H1 (cell line): ENCODE data around the gene CCDC92B. TPM values are rescaled to one million over a fixed set of nuclear protein-coding genes. Genes with fewer than 3 reads are reported as not detected.

Source experiments
- CTCF ChIA-PET: fragments of 300-600 bp; sonication (Branson Sonifier 250); formaldehyde crosslinking; loops from one replicate; lab custom pipeline; 2021; ENCODE audit not compliant: partially characterized antibody; lab: Charles Lee
- POLR2A ChIA-PET: fragments of 300-600 bp; sonication (Branson Sonifier 250); formaldehyde crosslinking; loops from one replicate; lab custom pipeline; 2021; ENCODE audit warnings: inconsistent platforms; ENCODE audit not compliant: partially characterized antibody; lab: Charles Lee
- DNase-seq, 2 experiments: peaks; one replicate each; pipeline versions ENCODE4 v3.0.0 to v3.0.0-alpha.2; 2010 to 2022; ENCODE audit warnings: low spot score in 2 of 2, low read depth in 1 of 2, mixed read lengths in 1 of 2
- FAIRE-seq: peaks from 2 replicates; lab custom pipeline; 2011; peaks lifted over from hg19 to GRCh38; lab: Jason Lieb, UNC
- H2AFZ ChIP-seq: 2 replicates; pipeline ENCODE4 v1.8.1; 2012; ENCODE audit warnings: low read length, inconsistent platforms
- H2AK5ac ChIP-seq: 2 replicates; pipeline ENCODE4 v1.6.1; 2013; ENCODE audit warnings: low read depth, low read length
- H2BK120ac ChIP-seq: replicated peaks from 2 replicates; pipeline ENCODE3; 2013; ENCODE audit warnings: low read depth, low read length, inconsistent platforms
- H2BK12ac ChIP-seq: 2 replicates; pipeline ENCODE4 v1.6.1; 2013; ENCODE audit warnings: low read depth, low read length
- H2BK15ac ChIP-seq: 2 replicates; pipeline ENCODE4 v1.6.1; 2013; ENCODE audit warnings: low read length
- H2BK20ac ChIP-seq: 2 replicates; pipeline ENCODE4 v1.6.1; 2013; ENCODE audit warnings: low read length
- H2BK5ac ChIP-seq: 2 replicates; pipeline ENCODE4 v1.6.1; 2013; ENCODE audit warnings: low read depth, low read length
- H3K14ac ChIP-seq: 2 replicates; pipeline ENCODE4 v1.6.1; 2013; ENCODE audit warnings: inconsistent platforms; ENCODE audit not compliant: insufficient read length
- H3K18ac ChIP-seq: 2 replicates; pipeline ENCODE4 v1.6.1; 2013; ENCODE audit warnings: low read length; ENCODE audit errors: extremely low read depth
- H3K23ac ChIP-seq: 2 replicates; pipeline ENCODE4 v1.6.1; 2013; ENCODE audit warnings: inconsistent platforms; ENCODE audit not compliant: insufficient read length
- H3K23me2 ChIP-seq: 2 replicates; pipeline ENCODE4 v1.6.1; 2013; ENCODE audit warnings: low read depth, low read length
- H3K27ac ChIP-seq: 2 replicates; pipeline ENCODE4 v1.6.1; 2011; ENCODE audit warnings: low read depth, low read length, inconsistent platforms
- H3K27me3 ChIP-seq, 4 experiments: replicated peaks in 1 of 4; 1 replicate in 1 of 4; 2 replicates in 3 of 4; pipeline versions ENCODE4 v1.6.1 to v1.8.1; 2011 to 2013; ENCODE audit warnings: low read length in 3 of 4, mild to moderate bottlenecking in 3 of 4, inconsistent platforms in 2 of 4, mixed read lengths in 2 of 4, moderate library complexity in 1 of 4; ENCODE audit not compliant: control insufficient read depth in 3 of 4, insufficient read depth in 3 of 4; ENCODE audit errors: extremely low read depth in 1 of 4
- H3K36me3 ChIP-seq, 4 experiments: 2 replicates each; pipeline versions ENCODE4 v1.6.1 to v1.8.1; 2011 to 2013; ENCODE audit warnings: mild to moderate bottlenecking in 4 of 4, low read length in 3 of 4, moderate library complexity in 2 of 4, control low read depth in 1 of 4, inconsistent platforms in 1 of 4; ENCODE audit not compliant: insufficient read depth in 4 of 4, control insufficient read depth in 2 of 4
- H3K4ac ChIP-seq: replicated peaks from 2 replicates; pipeline ENCODE3; 2013; ENCODE audit warnings: low read length, low read depth, mixed read lengths, inconsistent platforms; ENCODE audit not compliant: insufficient read length
- H3K4me1 ChIP-seq, 4 experiments: replicated peaks in 1 of 4; 1 replicate in 1 of 4; 2 replicates in 3 of 4; pipeline versions ENCODE4 v1.6.1 to v1.8.1; 2011 to 2013; ENCODE audit warnings: low read length in 3 of 4, inconsistent platforms in 2 of 4, mixed read lengths in 1 of 4; ENCODE audit not compliant: insufficient read depth in 4 of 4, control insufficient read depth in 3 of 4
- H3K4me2 ChIP-seq, 2 experiments: 2 replicates each; pipeline versions ENCODE4 v1.6.1 to v1.8.1; 2011 to 2013; ENCODE audit warnings: low read depth in 2 of 2, low read length in 2 of 2, control low read depth in 1 of 2, inconsistent platforms in 1 of 2, mild to moderate bottlenecking in 1 of 2; ENCODE audit not compliant: insufficient read depth in 1 of 2
- H3K4me3 ChIP-seq, 4 experiments: fragments of 200-600, 300-600 bp in 1 of 4; sonication (generic), shearing (Covaris generic), sonication (Bioruptor Twin) in 1 of 4; 2 replicates each; pipeline versions ENCODE4 v1.5.1 to v1.8.1; 2011 to 2016; ENCODE audit warnings: low read length in 4 of 4, low read depth in 3 of 4, control low read depth in 2 of 4, inconsistent platforms in 2 of 4, mild to moderate bottlenecking in 2 of 4, mixed read lengths in 1 of 4, moderate library complexity in 1 of 4; ENCODE audit not compliant: insufficient read depth in 2 of 4; ENCODE audit errors: extremely low read depth in 1 of 4
- H3K56ac ChIP-seq: replicated peaks from 2 replicates; pipeline ENCODE3; 2013; ENCODE audit warnings: low read depth, mild to moderate bottlenecking, mixed read lengths, low read length, inconsistent platforms; ENCODE audit not compliant: insufficient read length
- H3K79me1 ChIP-seq: 2 replicates; pipeline ENCODE4 v1.6.1; 2013; ENCODE audit warnings: low read depth, low read length, control low read depth
- H3K79me2 ChIP-seq, 2 experiments: 2 replicates each; pipeline versions ENCODE4 v1.6.1 to v1.8.1; 2012 to 2013; ENCODE audit warnings: low read length in 2 of 2, mild to moderate bottlenecking in 2 of 2, inconsistent platforms in 1 of 2; ENCODE audit not compliant: insufficient read depth in 2 of 2, control insufficient read depth in 1 of 2
- H3K9ac ChIP-seq, 4 experiments: replicated peaks in 1 of 4; 1 replicate in 1 of 4; 2 replicates in 3 of 4; pipeline versions ENCODE4 v1.6.1 to v1.8.1; 2011 to 2013; ENCODE audit warnings: low read depth in 3 of 4, low read length in 3 of 4, control low read depth in 2 of 4, mild to moderate bottlenecking in 2 of 4, moderate library complexity in 2 of 4, inconsistent platforms in 1 of 4; ENCODE audit errors: extremely low read depth in 1 of 4
- H3K9me3 ChIP-seq, 2 experiments: 2 replicates each; pipeline versions ENCODE4 v1.6.1 to v1.8.1; 2012 to 2013; ENCODE audit warnings: mild to moderate bottlenecking in 2 of 2, moderate library complexity in 2 of 2, control low read depth in 1 of 2, inconsistent platforms in 1 of 2, low read depth in 1 of 2, low read length in 1 of 2, mixed read lengths in 1 of 2; ENCODE audit not compliant: insufficient read depth in 2 of 2
- H4K20me1 ChIP-seq, 2 experiments: replicated peaks in 1 of 2; 2 replicates each; pipeline versions ENCODE3 to v1.8.1; 2011 to 2013; ENCODE audit warnings: inconsistent platforms in 2 of 2, low read length in 2 of 2, mild to moderate bottlenecking in 1 of 2; ENCODE audit not compliant: insufficient read depth in 2 of 2, control insufficient read depth in 1 of 2
- H4K5ac ChIP-seq: 2 replicates; pipeline ENCODE4 v1.6.1; 2013; ENCODE audit warnings: low read length, low read depth, mixed read lengths, inconsistent platforms; ENCODE audit not compliant: insufficient read length
- H4K8ac ChIP-seq: 2 replicates; pipeline ENCODE4 v1.8.0; 2013; ENCODE audit warnings: mild to moderate bottlenecking, moderate library complexity, low read length, inconsistent platforms; ENCODE audit not compliant: insufficient read depth; ENCODE audit errors: extremely low read depth
- H4K91ac ChIP-seq: replicated peaks from 2 replicates; pipeline ENCODE3; 2013; ENCODE audit warnings: low read length, mixed read lengths, inconsistent platforms; ENCODE audit not compliant: insufficient read length
- KDM4A ChIP-seq: IDR thresholded peaks from one replicate; pipeline ENCODE4 v1.7.1; 2012; ENCODE audit warnings: low read depth, mild to moderate bottlenecking, moderate library complexity, low read length, inconsistent platforms; ENCODE audit not compliant: severe bottlenecking
- MAFK ChIP-seq: IDR thresholded peaks from 2 replicates; pipeline ENCODE4 v1.6.1; 2012; ENCODE audit warnings: low read depth, mild to moderate bottlenecking, improper control_type of control experiment, low read length
- POU5F1 ChIP-seq: IDR thresholded peaks from 2 replicates; pipeline ENCODE4 v1.6.1; 2011; ENCODE audit warnings: low read depth, mild to moderate bottlenecking, low read length, moderate library complexity
- RAD21 ChIP-seq, 2 experiments: IDR thresholded peaks in 1 of 2; conservative IDR thresholded peaks in 1 of 2; 2 replicates each; pipeline ENCODE4 v1.6.1; 2011; ENCODE audit warnings: low read depth in 2 of 2, low read length in 2 of 2, improper control_type of control experiment in 1 of 2, inconsistent platforms in 1 of 2, mild to moderate bottlenecking in 1 of 2, moderate library complexity in 1 of 2
- RFX5 ChIP-seq: IDR thresholded peaks from 2 replicates; pipeline ENCODE4 v1.6.1; 2011; ENCODE audit warnings: low read depth, low read length, improper control_type of control experiment, borderline replicate concordance
- SIN3A ChIP-seq, 2 experiments: IDR thresholded peaks in 1 of 2; conservative IDR thresholded peaks in 1 of 2; 2 replicates each; pipeline ENCODE4 v1.6.1; 2011 to 2012; ENCODE audit warnings: low read length in 2 of 2, improper control_type of control experiment in 1 of 2, low read depth in 1 of 2, mild to moderate bottlenecking in 1 of 2
- SP2 ChIP-seq: IDR thresholded peaks from 2 replicates; pipeline ENCODE4 v1.6.1; 2012; ENCODE audit warnings: mild to moderate bottlenecking, low read length, inconsistent platforms
- TBP ChIP-seq: IDR thresholded peaks from 2 replicates; pipeline ENCODE4 v1.6.1; 2011; ENCODE audit warnings: low read depth, low read length, improper control_type of control experiment
- WGBS, 2 experiments: shearing (Covaris generic) in 1 of 2; methylation state at CpG; one replicate each; pipeline versions ENCODE4 v1.1.6 to v1.1.7; 2013 to 2015; ENCODE audit warnings: low lambda C conversion rate in 2 of 2, mixed read lengths in 2 of 2, inconsistent platforms in 1 of 2, low coverage in 1 of 2, missing lambda C conversion rate in 1 of 2; ENCODE audit not compliant: insufficient replicate concordance in 2 of 2, insufficient coverage in 1 of 2, insufficient read length in 1 of 2; ENCODE audit errors: extremely low coverage in 1 of 2, missing lambda C conversion rate in 1 of 2; 5-methylcytosine and 5-hydroxymethylcytosine counted together
- polyA plus RNA-seq, 7 experiments: library from polyadenylated mRNA; depleted of rRNA in 3 of 7; stranded (reverse) in 5 of 7; unstranded in 2 of 7; fragments of >200 nt in 5 of 7; fragments of 200-250 nt in 2 of 7; gene quantifications; 1 replicate in 5 of 7; 2 replicates in 1 of 7; 4 replicates in 1 of 7; pipeline versions ENCODE4 v1.2.1 to v1.2.3, GENCODE V29; 2011 to 2013; ENCODE audit warnings: missing spikeins in 2 of 7, mixed read lengths in 2 of 7
- total RNA-seq: library from RNA; stranded (reverse); fragmentation: NEBNext Ultra II Directional; extraction: Animal tissue kit (Norgen Biotek cat#: 25700); gene quantifications from 2 replicates; pipeline ENCODE4 v1.2.1, GENCODE V29; 2021
- TF ChIP-seq, protein P1 (sequence below), 3 experiments: IDR thresholded peaks; 1 replicate in 2 of 3; 2 replicates in 1 of 3; pipeline versions ENCODE4 v1.5.1 to v1.6.1; 2011; ENCODE audit warnings: low read length in 3 of 3, mild to moderate bottlenecking in 3 of 3, inconsistent platforms in 2 of 3, low read depth in 1 of 3, moderate library complexity in 1 of 3; ENCODE audit not compliant: insufficient read depth in 1 of 3; ENCODE audit errors: control extremely low read depth in 1 of 3

CCDC92B gene
- total and polyA plus RNA-seq, 2 of the 8 experiments (the other 6 are each of a cell fraction or from before 2014, with no cell fraction given), result 5.5 to 12.1 TPM

DNA sequence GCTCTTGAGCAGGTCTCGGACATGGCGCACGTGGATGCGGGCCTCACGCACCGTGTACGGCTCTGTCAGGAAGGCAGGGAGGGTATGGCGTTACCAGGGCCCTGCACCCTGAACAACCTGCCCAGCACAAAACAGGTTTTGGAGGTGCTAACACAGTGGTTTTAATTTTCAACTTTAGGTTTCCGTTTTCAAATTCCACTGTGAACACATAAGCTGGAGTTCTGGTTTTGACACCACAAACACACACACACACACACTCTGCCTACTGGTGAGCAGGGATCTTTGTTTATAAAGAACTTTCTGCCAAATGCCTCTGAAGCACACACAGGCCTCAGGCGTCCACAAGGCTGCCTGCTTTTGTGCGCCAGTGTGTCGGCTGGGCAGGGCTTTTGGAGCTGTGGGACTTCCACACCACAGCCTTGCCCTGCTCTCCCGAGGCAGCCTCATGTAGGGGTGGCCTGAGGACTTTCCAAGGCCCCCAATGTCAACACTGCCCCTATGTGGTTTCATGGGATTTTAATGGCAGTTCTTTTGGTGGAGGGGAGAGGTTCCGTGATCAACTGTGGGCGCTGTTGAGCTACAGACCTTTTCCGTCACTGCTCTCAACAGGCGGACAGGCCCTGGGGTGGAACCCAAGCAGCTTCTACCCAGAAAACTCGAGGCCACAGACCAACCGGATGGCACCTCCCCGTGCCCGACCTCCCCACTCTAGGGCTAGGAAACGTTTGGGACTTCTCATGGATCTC, 47.3 kb downstream of the CCDC92B start:
- H3K23me2 ChIP-seq, result no peaks in the 10 kb centered on the region
- peaks cover 5% of the 10 kb centered on the region for H3K79me1 ChIP-seq
- DNase-seq (no peak), FAIRE-seq (no peak)
- H2BK5ac ChIP-seq, result no peak overlapping the region
- H4K5ac ChIP-seq, result no peak overlapping the region
- peaks cover under 1 to 29% of the 10 kb centered on the region in 2 experiments for H4K20me1 ChIP-seq
- no peak overlapping the region for H4K91ac ChIP-seq
- H2BK120ac ChIP-seq, result no peak overlapping the region
- no peak overlapping the region for H3K27ac ChIP-seq
- peaks cover 0 to 22% of the 10 kb centered on the region in 2 experiments; a peak in 2 of 4 replicates for H3K79me2 ChIP-seq
- H3K14ac ChIP-seq, result no peak overlapping the region
- ChIA-PET POLR2A (interaction anchor here (0.9 to 1.5 kb wide), 6 partner anchors 9 to 23 kb away, joined by 3 to 6 read pairs (median 4); no protein-coding TSS in a partner anchor), CTCF (interaction anchor here (0.7 to 1.5 kb wide), 9 partner anchors 11 to 184 kb away, joined by 3 read pairs; no protein-coding TSS in a partner anchor)
- H3K9me3 ChIP-seq, result no peaks in the 10 kb centered on the region
- no peak overlapping the region for H3K56ac ChIP-seq
- no peak overlapping the region for H2AK5ac ChIP-seq
- H3K4me1 ChIP-seq, result peaks cover 0 to 4% (median 3%) of the 10 kb centered on the region in 4 experiments; a peak in 5 of 7 replicates
- H3K4ac ChIP-seq, result no peak overlapping the region
- no peak overlapping the region for H2BK20ac ChIP-seq
- no peak overlapping the region for H2BK15ac ChIP-seq
- H3K4me3 ChIP-seq, result no peak overlapping the region
- H3K9ac ChIP-seq, result no peak overlapping the region; a peak in 1 of 7 replicates
- H3K36me3 ChIP-seq, result peaks cover 0 to 28% (median 18%) of the 10 kb centered on the region in 4 experiments; a peak in 7 of 8 replicates
- no peaks in the 10 kb centered on the region for H3K27me3 ChIP-seq
- no peak overlapping the region for H2AFZ ChIP-seq
- H2BK12ac ChIP-seq, result no peak overlapping the region
- no peak overlapping the region for H4K8ac ChIP-seq
- H3K18ac ChIP-seq, result no peak overlapping the region
- H3K4me2 ChIP-seq, result no peak overlapping the region
- no peak overlapping the region for H3K23ac ChIP-seq
- WGBS, 2 experiments, result 91% methylated on average over 22 of the region's 22 CpGs; no CpG with 5 or more reads in 1 of the 2 experiments
- TF ChIP-seq RAD21 (IDR thresholded peaks at IDR 0.05 in 1 of 2, conservative IDR thresholded peaks at IDR 0.05 in 1 of 2; ENCODE audit: low read depth in 2 of 2, low read length in 2 of 2), result peak; percentile 41 to 61
- TF ChIP-seq POU5F1, result no peak
- no peak for TF ChIP-seq RFX5
- no peak for TF ChIP-seq SP2
- no peak for TF ChIP-seq KDM4A
- TF ChIP-seq TBP, result no peak
- TF ChIP-seq, protein P1, sequence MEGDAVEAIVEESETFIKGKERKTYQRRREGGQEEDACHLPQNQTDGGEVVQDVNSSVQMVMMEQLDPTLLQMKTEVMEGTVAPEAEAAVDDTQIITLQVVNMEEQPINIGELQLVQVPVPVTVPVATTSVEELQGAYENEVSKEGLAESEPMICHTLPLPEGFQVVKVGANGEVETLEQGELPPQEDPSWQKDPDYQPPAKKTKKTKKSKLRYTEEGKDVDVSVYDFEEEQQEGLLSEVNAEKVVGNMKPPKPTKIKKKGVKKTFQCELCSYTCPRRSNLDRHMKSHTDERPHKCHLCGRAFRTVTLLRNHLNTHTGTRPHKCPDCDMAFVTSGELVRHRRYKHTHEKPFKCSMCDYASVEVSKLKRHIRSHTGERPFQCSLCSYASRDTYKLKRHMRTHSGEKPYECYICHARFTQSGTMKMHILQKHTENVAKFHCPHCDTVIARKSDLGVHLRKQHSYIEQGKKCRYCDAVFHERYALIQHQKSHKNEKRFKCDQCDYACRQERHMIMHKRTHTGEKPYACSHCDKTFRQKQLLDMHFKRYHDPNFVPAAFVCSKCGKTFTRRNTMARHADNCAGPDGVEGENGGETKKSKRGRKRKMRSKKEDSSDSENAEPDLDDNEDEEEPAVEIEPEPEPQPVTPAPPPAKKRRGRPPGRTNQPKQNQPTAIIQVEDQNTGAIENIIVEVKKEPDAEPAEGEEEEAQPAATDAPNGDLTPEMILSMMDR (IDR thresholded peaks at IDR 0.05; ENCODE audit: control extremely low read depth in 1 of 3, insufficient read depth in 1 of 3, low read depth in 1 of 3, low read length in 3 of 3), result peak; percentile 28 to 63 (median 51)
- TF ChIP-seq MAFK, result no peak
- no peak for TF ChIP-seq SIN3A (conservative IDR thresholded peaks at IDR 0.05 in 1 of 2, IDR thresholded peaks at IDR 0.05 in 1 of 2; ENCODE audit: low read depth in 1 of 2, low read length in 2 of 2)
